Neural progenitor cell (in vitro differentiated cells): Measurements from ENCODE around the gene GTF3A.

Source experiments
- CTCF ChIP-seq: fragments of 200-600 bp; sonication (generic); IDR thresholded peaks from 2 replicates; pipeline ENCODE4 v1.5.1; 2017; ENCODE audit warnings: antibody characterized with exemption, mild to moderate bottlenecking
- EZH2 ChIP-seq: fragments of 200-600 bp; sonication (generic); IDR thresholded peaks from 2 replicates; pipeline ENCODE4 v1.6.1; 2017; ENCODE audit warnings: antibody characterized with exemption, mild to moderate bottlenecking, moderate library complexity
- EZH2phosphoT487 ChIP-seq: fragments of 200-600 bp; sonication (generic); IDR thresholded peaks from 2 replicates; pipeline ENCODE4 v1.6.1; 2017; ENCODE audit warnings: antibody characterized with exemption

- no peak for TF ChIP-seq EZH2phosphoT487
- no peak for TF ChIP-seq CTCF
- no peak for TF ChIP-seq EZH2
Measured at GRCh38 chr13:27470075-27470820, 45.8 kb downstream of the GTF3A start.
